Muscle layer of colon (tissue), 2 donors: ENCODE results near the gene CPTP.

Experiments used
- H3K27ac ChIP-seq: one replicate; pipeline ENCODE4 v1.7.0; 2013; ENCODE audit warnings: low read depth, mild to moderate bottlenecking, low read length, moderate library complexity
- H3K27me3 ChIP-seq, 2 donors: one replicate each; pipeline ENCODE4 v1.7.0; 2013; ENCODE audit warnings: low read length in 2 of 2, mild to moderate bottlenecking in 2 of 2; ENCODE audit not compliant: insufficient read depth in 2 of 2, control insufficient read depth in 1 of 2
- H3K36me3 ChIP-seq: one replicate; pipeline ENCODE4 v1.7.0; 2013; ENCODE audit warnings: mild to moderate bottlenecking, low read length; ENCODE audit not compliant: insufficient read depth
- H3K4me1 ChIP-seq: one replicate; pipeline ENCODE4 v1.7.0; 2013; ENCODE audit warnings: mild to moderate bottlenecking, low read length; ENCODE audit not compliant: insufficient read depth
- H3K4me3 ChIP-seq, 2 donors: one replicate each; pipeline ENCODE4 v1.7.0; 2013; ENCODE audit warnings: low read length in 2 of 2, low read depth in 1 of 2, mild to moderate bottlenecking in 1 of 2, moderate library complexity in 1 of 2
- H3K9ac ChIP-seq: one replicate; pipeline ENCODE4 v1.7.0; 2013; ENCODE audit warnings: low read length
- H3K9me3 ChIP-seq: one replicate; pipeline ENCODE4 v1.7.0; 2013; ENCODE audit warnings: mild to moderate bottlenecking, low read length
- donor health status: abdominal sarcoma.
- donor health status: Adenocarcinoma of cecum.

The CPTP gene

GRCh38 chr1:1327291-1327690 lies 2.7 kb downstream of the CPTP start:
- Histone ChIP-seq H3K4me3 (no peak overlapping the region), H3K27ac (no peak overlapping the region), H3K36me3 (no peaks in the 10 kb centered on the region), H3K4me1 (peaks cover 18% of the 10 kb centered on the region), H3K9me3 (no peaks in the 10 kb centered on the region), H3K9ac (no peak overlapping the region), H3K27me3 (peaks cover 0 to 8% of the 10 kb centered on the region in 2 donors)

GRCh38 chr1:1328254-1328653 lies 3.7 kb downstream of the CPTP start:
- H3K36me3 ChIP-seq, result no peaks in the 10 kb centered on the region
- no peak overlapping the region for H3K27ac ChIP-seq
- H3K9me3 ChIP-seq, result no peaks in the 10 kb centered on the region
- no peak overlapping the region for H3K4me3 ChIP-seq
- no peak overlapping the region for H3K9ac ChIP-seq
- peaks cover 0 to 8% of the 10 kb centered on the region in 2 donors for H3K27me3 ChIP-seq
- H3K4me1 ChIP-seq, result peaks cover 17% of the 10 kb centered on the region

GRCh38 chr1:1329304-1330210 lies 5.0 kb downstream of the CPTP start:
- Histone ChIP-seq H3K4me1 (peaks cover 13% of the 10 kb centered on the region), H3K27me3 (peaks cover 0 to 8% of the 10 kb centered on the region in 2 donors), H3K27ac (no peak overlapping the region), H3K36me3 (no peaks in the 10 kb centered on the region), H3K9me3 (no peaks in the 10 kb centered on the region), H3K9ac (no peak overlapping the region), H3K4me3 (no peak overlapping the region)

- H3K27ac ChIP-seq, result no peak overlapping the region
- peaks cover 8% of the 10 kb centered on the region for H3K4me1 ChIP-seq
- no peak overlapping the region for H3K9ac ChIP-seq
- no peaks in the 10 kb centered on the region for H3K9me3 ChIP-seq
- H3K27me3 ChIP-seq, result peaks cover 0 to 8% of the 10 kb centered on the region in 2 donors
- H3K36me3 ChIP-seq, result no peaks in the 10 kb centered on the region
- no peak overlapping the region for H3K4me3 ChIP-seq
Measured at GRCh38 chr1:1330366-1331067, 5.9 kb downstream of the CPTP start.

- no peaks in the 10 kb centered on the region for H3K36me3 ChIP-seq
- H3K9ac ChIP-seq, result no peak within 1 kb of the TSS
- no peak within 1 kb of the TSS for H3K27ac ChIP-seq
- H3K9me3 ChIP-seq, result no peaks in the 10 kb centered on the region
- peaks cover 0 to 8% of the 10 kb centered on the region in 2 donors for H3K27me3 ChIP-seq
- H3K4me1 ChIP-seq, result peaks cover under 1% of the 10 kb centered on the region
- H3K4me3 ChIP-seq, result no peak within 1 kb of the TSS
Measured at GRCh38 chr1:1331068-1331965, 6.7 kb downstream of the CPTP start, which contains the start of gene TAS1R3. TSS of gene TAS1R3 (plus strand) at chr1:1331280. CDS start at chr1:1331346, 66 bp downstream.

GRCh38 chr1:1332031-1332755 lies 7.6 kb downstream of the CPTP start:
- Histone ChIP-seq H3K36me3 (no peaks in the 10 kb centered on the region), H3K4me3 (no peak overlapping the region), H3K4me1 (no peaks in the 10 kb centered on the region), H3K27me3 (peaks cover 0 to 8% of the 10 kb centered on the region in 2 donors), H3K9me3 (no peaks in the 10 kb centered on the region), H3K27ac (no peak overlapping the region), H3K9ac (no peak overlapping the region)

GRCh38 chr1:1332774-1333480 lies 8.3 kb downstream of the CPTP start:
- Histone ChIP-seq H3K9me3 (no peaks in the 10 kb centered on the region), H3K36me3 (no peaks in the 10 kb centered on the region), H3K4me1 (no peaks in the 10 kb centered on the region), H3K27ac (no peak overlapping the region), H3K9ac (no peak overlapping the region), H3K4me3 (no peak overlapping the region), H3K27me3 (peaks cover 0 to 8% of the 10 kb centered on the region in 2 donors)

GRCh38 chr1:1333551-1334241 lies 9.1 kb downstream of the CPTP start:
- Histone ChIP-seq H3K27me3 (peaks cover 0 to 8% of the 10 kb centered on the region in 2 donors), H3K9ac (no peak overlapping the region), H3K4me3 (no peak overlapping the region), H3K27ac (no peak overlapping the region), H3K4me1 (no peaks in the 10 kb centered on the region), H3K9me3 (no peaks in the 10 kb centered on the region), H3K36me3 (peaks cover under 1% of the 10 kb centered on the region)

- Histone ChIP-seq H3K4me3 (no peak overlapping the region), H3K27me3 (peaks cover 0 to 8% of the 10 kb centered on the region in 2 donors), H3K27ac (no peak overlapping the region), H3K36me3 (peaks cover 5% of the 10 kb centered on the region), H3K4me1 (no peaks in the 10 kb centered on the region), H3K9ac (no peak overlapping the region), H3K9me3 (no peaks in the 10 kb centered on the region)
Measured at GRCh38 chr1:1334835-1335234, 10.2 kb downstream of the CPTP start.

- H3K4me1 ChIP-seq, result no peaks in the 10 kb centered on the region
- peaks cover 0 to 8% of the 10 kb centered on the region in 2 donors for H3K27me3 ChIP-seq
- no peak overlapping the region for H3K9ac ChIP-seq
- no peak overlapping the region for H3K4me3 ChIP-seq
- H3K9me3 ChIP-seq, result no peaks in the 10 kb centered on the region
- H3K27ac ChIP-seq, result no peak overlapping the region
- peaks cover 7% of the 10 kb centered on the region for H3K36me3 ChIP-seq
Measured at GRCh38 chr1:1335283-1335682, 10.7 kb downstream of the CPTP start.
